H1 (cell line): ENCODE results near the gene PITPNC1. TPM values are rescaled to one million over a fixed set of nuclear protein-coding genes. Genes with fewer than 3 reads are reported as not detected.

Source experiments
- CTCF ChIA-PET: fragments of 300-600 bp; sonication (Branson Sonifier 250); formaldehyde crosslinking; loops from one replicate; lab custom pipeline; 2021; ENCODE audit not compliant: partially characterized antibody; lab: Charles Lee
- POLR2A ChIA-PET: fragments of 300-600 bp; sonication (Branson Sonifier 250); formaldehyde crosslinking; loops from one replicate; lab custom pipeline; 2021; ENCODE audit warnings: inconsistent platforms; ENCODE audit not compliant: partially characterized antibody; lab: Charles Lee
- DNase-seq, 2 experiments: peaks; one replicate each; pipeline versions ENCODE4 v3.0.0 to v3.0.0-alpha.2; 2010 to 2022; ENCODE audit warnings: low spot score in 2 of 2, low read depth in 1 of 2, mixed read lengths in 1 of 2
- FAIRE-seq: peaks from 2 replicates; lab custom pipeline; 2011; peaks lifted over from hg19 to GRCh38; lab: Jason Lieb, UNC
- H2AFZ ChIP-seq: 2 replicates; pipeline ENCODE4 v1.8.1; 2012; ENCODE audit warnings: low read length, inconsistent platforms
- H2AK5ac ChIP-seq: 2 replicates; pipeline ENCODE4 v1.6.1; 2013; ENCODE audit warnings: low read depth, low read length
- H2BK120ac ChIP-seq: replicated peaks from 2 replicates; pipeline ENCODE3; 2013; ENCODE audit warnings: low read depth, low read length, inconsistent platforms
- H2BK12ac ChIP-seq: 2 replicates; pipeline ENCODE4 v1.6.1; 2013; ENCODE audit warnings: low read depth, low read length
- H2BK15ac ChIP-seq: 2 replicates; pipeline ENCODE4 v1.6.1; 2013; ENCODE audit warnings: low read length
- H2BK20ac ChIP-seq: 2 replicates; pipeline ENCODE4 v1.6.1; 2013; ENCODE audit warnings: low read length
- H2BK5ac ChIP-seq: 2 replicates; pipeline ENCODE4 v1.6.1; 2013; ENCODE audit warnings: low read depth, low read length
- H3K14ac ChIP-seq: 2 replicates; pipeline ENCODE4 v1.6.1; 2013; ENCODE audit warnings: inconsistent platforms; ENCODE audit not compliant: insufficient read length
- H3K18ac ChIP-seq: 2 replicates; pipeline ENCODE4 v1.6.1; 2013; ENCODE audit warnings: low read length; ENCODE audit errors: extremely low read depth
- H3K23ac ChIP-seq: 2 replicates; pipeline ENCODE4 v1.6.1; 2013; ENCODE audit warnings: inconsistent platforms; ENCODE audit not compliant: insufficient read length
- H3K23me2 ChIP-seq: 2 replicates; pipeline ENCODE4 v1.6.1; 2013; ENCODE audit warnings: low read depth, low read length
- H3K27ac ChIP-seq: 2 replicates; pipeline ENCODE4 v1.6.1; 2011; ENCODE audit warnings: low read depth, low read length, inconsistent platforms
- H3K27me3 ChIP-seq, 4 experiments: replicated peaks in 1 of 4; 1 replicate in 1 of 4; 2 replicates in 3 of 4; pipeline versions ENCODE4 v1.6.1 to v1.8.1; 2011 to 2013; ENCODE audit warnings: low read length in 3 of 4, mild to moderate bottlenecking in 3 of 4, inconsistent platforms in 2 of 4, mixed read lengths in 2 of 4, moderate library complexity in 1 of 4; ENCODE audit not compliant: control insufficient read depth in 3 of 4, insufficient read depth in 3 of 4; ENCODE audit errors: extremely low read depth in 1 of 4
- H3K36me3 ChIP-seq, 4 experiments: 2 replicates each; pipeline versions ENCODE4 v1.6.1 to v1.8.1; 2011 to 2013; ENCODE audit warnings: mild to moderate bottlenecking in 4 of 4, low read length in 3 of 4, moderate library complexity in 2 of 4, control low read depth in 1 of 4, inconsistent platforms in 1 of 4; ENCODE audit not compliant: insufficient read depth in 4 of 4, control insufficient read depth in 2 of 4
- H3K4ac ChIP-seq: replicated peaks from 2 replicates; pipeline ENCODE3; 2013; ENCODE audit warnings: low read length, low read depth, mixed read lengths, inconsistent platforms; ENCODE audit not compliant: insufficient read length
- H3K4me1 ChIP-seq, 4 experiments: replicated peaks in 1 of 4; 1 replicate in 1 of 4; 2 replicates in 3 of 4; pipeline versions ENCODE4 v1.6.1 to v1.8.1; 2011 to 2013; ENCODE audit warnings: low read length in 3 of 4, inconsistent platforms in 2 of 4, mixed read lengths in 1 of 4; ENCODE audit not compliant: insufficient read depth in 4 of 4, control insufficient read depth in 3 of 4
- H3K4me2 ChIP-seq, 2 experiments: 2 replicates each; pipeline versions ENCODE4 v1.6.1 to v1.8.1; 2011 to 2013; ENCODE audit warnings: low read depth in 2 of 2, low read length in 2 of 2, control low read depth in 1 of 2, inconsistent platforms in 1 of 2, mild to moderate bottlenecking in 1 of 2; ENCODE audit not compliant: insufficient read depth in 1 of 2
- H3K4me3 ChIP-seq, 4 experiments: fragments of 200-600, 300-600 bp in 1 of 4; sonication (generic), shearing (Covaris generic), sonication (Bioruptor Twin) in 1 of 4; 2 replicates each; pipeline versions ENCODE4 v1.5.1 to v1.8.1; 2011 to 2016; ENCODE audit warnings: low read length in 4 of 4, low read depth in 3 of 4, control low read depth in 2 of 4, inconsistent platforms in 2 of 4, mild to moderate bottlenecking in 2 of 4, mixed read lengths in 1 of 4, moderate library complexity in 1 of 4; ENCODE audit not compliant: insufficient read depth in 2 of 4; ENCODE audit errors: extremely low read depth in 1 of 4
- H3K56ac ChIP-seq: replicated peaks from 2 replicates; pipeline ENCODE3; 2013; ENCODE audit warnings: low read depth, mild to moderate bottlenecking, mixed read lengths, low read length, inconsistent platforms; ENCODE audit not compliant: insufficient read length
- H3K79me1 ChIP-seq: 2 replicates; pipeline ENCODE4 v1.6.1; 2013; ENCODE audit warnings: low read depth, low read length, control low read depth
- H3K79me2 ChIP-seq, 2 experiments: 2 replicates each; pipeline versions ENCODE4 v1.6.1 to v1.8.1; 2012 to 2013; ENCODE audit warnings: low read length in 2 of 2, mild to moderate bottlenecking in 2 of 2, inconsistent platforms in 1 of 2; ENCODE audit not compliant: insufficient read depth in 2 of 2, control insufficient read depth in 1 of 2
- H3K9ac ChIP-seq, 4 experiments: replicated peaks in 1 of 4; 1 replicate in 1 of 4; 2 replicates in 3 of 4; pipeline versions ENCODE4 v1.6.1 to v1.8.1; 2011 to 2013; ENCODE audit warnings: low read depth in 3 of 4, low read length in 3 of 4, control low read depth in 2 of 4, mild to moderate bottlenecking in 2 of 4, moderate library complexity in 2 of 4, inconsistent platforms in 1 of 4; ENCODE audit errors: extremely low read depth in 1 of 4
- H3K9me3 ChIP-seq, 2 experiments: 2 replicates each; pipeline versions ENCODE4 v1.6.1 to v1.8.1; 2012 to 2013; ENCODE audit warnings: mild to moderate bottlenecking in 2 of 2, moderate library complexity in 2 of 2, control low read depth in 1 of 2, inconsistent platforms in 1 of 2, low read depth in 1 of 2, low read length in 1 of 2, mixed read lengths in 1 of 2; ENCODE audit not compliant: insufficient read depth in 2 of 2
- H4K20me1 ChIP-seq, 2 experiments: replicated peaks in 1 of 2; 2 replicates each; pipeline versions ENCODE3 to v1.8.1; 2011 to 2013; ENCODE audit warnings: inconsistent platforms in 2 of 2, low read length in 2 of 2, mild to moderate bottlenecking in 1 of 2; ENCODE audit not compliant: insufficient read depth in 2 of 2, control insufficient read depth in 1 of 2
- H4K5ac ChIP-seq: 2 replicates; pipeline ENCODE4 v1.6.1; 2013; ENCODE audit warnings: low read length, low read depth, mixed read lengths, inconsistent platforms; ENCODE audit not compliant: insufficient read length
- H4K8ac ChIP-seq: 2 replicates; pipeline ENCODE4 v1.8.0; 2013; ENCODE audit warnings: mild to moderate bottlenecking, moderate library complexity, low read length, inconsistent platforms; ENCODE audit not compliant: insufficient read depth; ENCODE audit errors: extremely low read depth
- H4K91ac ChIP-seq: replicated peaks from 2 replicates; pipeline ENCODE3; 2013; ENCODE audit warnings: low read length, mixed read lengths, inconsistent platforms; ENCODE audit not compliant: insufficient read length
- ASH2L ChIP-seq: fragments of 200-600, 300-600 bp; sonication (generic); IDR thresholded peaks from one replicate; pipeline ENCODE4 v1.7.1; 2017; ENCODE audit warnings: low read length
- BACH1 ChIP-seq: IDR thresholded peaks from 2 replicates; pipeline ENCODE4 v1.6.1; 2012; ENCODE audit warnings: low read length, improper control_type of control experiment
- BRCA1 ChIP-seq: IDR thresholded peaks from 2 replicates; pipeline ENCODE4 v1.6.1; 2012; ENCODE audit warnings: low read depth, low read length, improper control_type of control experiment
- E2F6 ChIP-seq: IDR thresholded peaks from 2 replicates; pipeline ENCODE4 v1.6.1; 2012; ENCODE audit warnings: inconsistent platforms
- PHF8 ChIP-seq: fragments of 200-600 bp; sonication (generic); conservative IDR thresholded peaks from 2 replicates; pipeline ENCODE4 v1.7.1; 2012; ENCODE audit warnings: low read depth, mild to moderate bottlenecking, inconsistent platforms, low read length, moderate library complexity
- POLR2A ChIP-seq, 2 experiments: IDR thresholded peaks; 1 replicate in 1 of 2; 2 replicates in 1 of 2; pipeline ENCODE4 v1.6.1; 2011; ENCODE audit warnings: low read depth in 2 of 2, low read length in 2 of 2, mild to moderate bottlenecking in 2 of 2; ENCODE audit errors: control extremely low read depth in 1 of 2
- POLR2AphosphoS5 ChIP-seq: IDR thresholded peaks from 2 replicates; pipeline ENCODE4 v1.6.1; 2011; ENCODE audit warnings: low read depth, low read length
- POU5F1 ChIP-seq: IDR thresholded peaks from 2 replicates; pipeline ENCODE4 v1.6.1; 2011; ENCODE audit warnings: low read depth, mild to moderate bottlenecking, low read length, moderate library complexity
- RFX5 ChIP-seq: IDR thresholded peaks from 2 replicates; pipeline ENCODE4 v1.6.1; 2011; ENCODE audit warnings: low read depth, low read length, improper control_type of control experiment, borderline replicate concordance
- SP1 ChIP-seq: IDR thresholded peaks from 2 replicates; pipeline ENCODE4 v1.6.1; 2011; ENCODE audit warnings: low read depth, low read length
- YY1 ChIP-seq: IDR thresholded peaks from 2 replicates; pipeline ENCODE4 v1.6.1; 2011; ENCODE audit warnings: low read depth, mild to moderate bottlenecking, low read length
- WGBS, 2 experiments: shearing (Covaris generic) in 1 of 2; methylation state at CpG; one replicate each; pipeline versions ENCODE4 v1.1.6 to v1.1.7; 2013 to 2015; ENCODE audit warnings: low lambda C conversion rate in 2 of 2, mixed read lengths in 2 of 2, inconsistent platforms in 1 of 2, low coverage in 1 of 2, missing lambda C conversion rate in 1 of 2; ENCODE audit not compliant: insufficient replicate concordance in 2 of 2, insufficient coverage in 1 of 2, insufficient read length in 1 of 2; ENCODE audit errors: extremely low coverage in 1 of 2, missing lambda C conversion rate in 1 of 2; 5-methylcytosine and 5-hydroxymethylcytosine counted together
- polyA plus RNA-seq, 7 experiments: library from polyadenylated mRNA; depleted of rRNA in 3 of 7; stranded (reverse) in 5 of 7; unstranded in 2 of 7; fragments of >200 nt in 5 of 7; fragments of 200-250 nt in 2 of 7; gene quantifications; 1 replicate in 5 of 7; 2 replicates in 1 of 7; 4 replicates in 1 of 7; pipeline versions ENCODE4 v1.2.1 to v1.2.3, GENCODE V29; 2011 to 2013; ENCODE audit warnings: missing spikeins in 2 of 7, mixed read lengths in 2 of 7
- total RNA-seq: library from RNA; stranded (reverse); fragmentation: NEBNext Ultra II Directional; extraction: Animal tissue kit (Norgen Biotek cat#: 25700); gene quantifications from 2 replicates; pipeline ENCODE4 v1.2.1, GENCODE V29; 2021

Gene PITPNC1
- total and polyA plus RNA-seq, 2 of the 8 experiments (the other 6 are each of a cell fraction or from before 2014, with no cell fraction given): 17.6 to 54.7 TPM

- Histone ChIP-seq H2BK15ac (no peak overlapping the region), H3K18ac (no peak overlapping the region), H3K4ac (no peak overlapping the region), H2AK5ac (no peak overlapping the region), H3K79me2 (peaks cover 4 to 51% of the 10 kb centered on the region in 2 experiments; a peak in 3 of 4 replicates), H4K20me1 (no peaks in the 10 kb centered on the region), H4K91ac (no peak overlapping the region), H3K9me3 (no peaks in the 10 kb centered on the region), H3K23ac (no peak overlapping the region), H3K4me2 (no peak overlapping the region), H2BK12ac (no peak overlapping the region), H3K4me3 (no peak overlapping the region), H3K23me2 (no peaks in the 10 kb centered on the region), H3K56ac (no peak overlapping the region), H4K5ac (no peak overlapping the region), H2BK20ac (no peak overlapping the region), H2AFZ (no peak overlapping the region), H3K9ac (no peak overlapping the region), H3K4me1 (peaks cover 0 to 4% (median 0%) of the 10 kb centered on the region in 4 experiments; a peak in 1 of 7 replicates), H3K14ac (no peak overlapping the region), H2BK120ac (no peak overlapping the region), H3K36me3 (no peaks in the 10 kb centered on the region), H3K27me3 (no peaks in the 10 kb centered on the region), H2BK5ac (no peak overlapping the region), H3K27ac (no peak overlapping the region), H3K79me1 (peaks cover 8% of the 10 kb centered on the region; the same call in 1 of the 2 replicates), H4K8ac (no peak overlapping the region)
- no peak for FAIRE-seq
- WGBS, 2 experiments: 94% methylated on average over 5 of the region's 5 CpGs; no CpG with 5 or more reads in 1 of the 2 experiments
- DNase-seq: no peak
- CTCF ChIA-PET: interaction anchor here (0.7 to 1.3 kb wide), 2 partner anchors 31 to 34 kb away, joined by 3 read pairs; no protein-coding TSS in a partner anchor
- POLR2A ChIA-PET: interaction anchor here (1.1 kb wide), 1 partner anchor 9 kb away, joined by 3 read pairs; no protein-coding TSS in a partner anchor
- no peak for TF ChIP-seq ASH2L
- TF ChIP-seq POLR2AphosphoS5: no peak
- no peak for TF ChIP-seq BRCA1
- TF ChIP-seq YY1: no peak
- no peak for TF ChIP-seq E2F6
- TF ChIP-seq BACH1: no peak
- TF ChIP-seq RFX5: no peak
- TF ChIP-seq SP1: no peak
- no peak for TF ChIP-seq PHF8
- no peak for TF ChIP-seq POLR2A (IDR thresholded peaks at IDR 0.05; ENCODE audit: control extremely low read depth in 1 of 2, low read depth in 2 of 2, low read length in 2 of 2)
- no peak for TF ChIP-seq POU5F1
Measured at GRCh38 chr17:67420994-67421393, 43.9 kb downstream of the PITPNC1 start.
